GM18861 (cell line): ENCODE measurements around the gene NRAP.
"Not testable (repeated sequence)": the region's sequence is repeated elsewhere in the genome, so short reads cannot be mapped to it uniquely, and the experiment has no call there.

ENCODE experiments used
- ATAC-seq: cut with Tn5 transposase; IDR thresholded peaks from one replicate; pipeline ENCODE4 v1.9.1; 2021; ENCODE audit not compliant: unreplicated experiment

Gene NRAP

GRCh38 chr10:113683300-113683699, 19.5 kb upstream of the NRAP start:
- ATAC-seq, result no peak

- ATAC-seq, result peak; percentile 68
These were observed 18.0 kb upstream of the NRAP start for GRCh38 chr10:113681533-113682470.

DNA sequence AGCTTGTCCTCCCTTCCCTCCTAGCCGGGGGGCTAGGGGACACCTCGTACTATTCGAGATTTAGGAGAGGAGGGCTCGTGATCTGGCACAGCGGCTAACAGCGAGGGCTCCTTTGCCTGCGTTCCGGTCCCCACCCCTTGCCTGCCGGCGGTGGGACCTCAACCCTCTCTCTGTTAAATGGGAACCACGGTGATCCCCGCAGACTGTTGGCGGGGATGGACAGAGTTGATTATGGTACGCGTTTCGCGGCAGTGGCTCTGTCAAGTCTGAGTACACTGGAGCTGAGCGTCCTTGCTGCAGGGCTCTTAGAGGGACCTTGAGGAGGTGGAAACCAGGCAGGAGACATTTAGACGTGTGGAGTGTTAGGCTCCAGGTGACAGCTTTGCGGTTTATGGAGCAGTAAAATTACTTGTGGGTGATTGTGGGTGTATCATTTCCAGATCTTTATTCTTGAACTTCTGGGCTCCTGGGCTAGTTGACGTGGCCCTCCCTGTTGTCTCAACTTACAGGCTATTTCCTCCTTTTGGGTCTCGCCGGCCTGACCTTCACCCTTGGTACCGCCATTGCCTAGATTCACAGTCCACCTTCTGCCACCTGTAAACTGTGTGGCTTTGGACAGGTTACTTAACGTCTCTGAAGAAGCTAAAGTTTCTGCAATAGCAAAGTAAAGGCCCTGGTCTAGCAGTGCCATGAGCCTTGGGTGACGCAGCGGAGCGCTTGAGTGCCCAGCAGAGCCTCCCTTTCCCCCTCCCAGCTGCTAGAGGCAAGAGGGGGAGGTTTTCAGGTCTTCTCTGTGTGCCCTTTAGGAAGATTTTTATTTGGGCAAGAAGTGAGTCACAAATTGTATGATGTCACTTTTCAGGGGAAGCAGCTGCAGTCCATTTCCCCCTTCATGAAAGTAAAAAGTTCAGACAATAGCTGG, 16.6 kb upstream of the NRAP start:
- peak; percentile 21 for ATAC-seq

GRCh38 chr10:113679463-113680189, 15.8 kb upstream of the NRAP start, which contains the start of gene CASP7:
Gene CASP7 (plus strand): TSS chr10:113679912. CDS start chr10:113697494, 17,582 bp downstream.
- peak; percentile 51 for ATAC-seq

GRCh38 chr10:113666682-113667252, 2.9 kb upstream of the NRAP start:
- peak; percentile 36 for ATAC-seq

GRCh38 chr10:113665806-113666354, 2.0 kb upstream of the NRAP start:
- no peak for ATAC-seq

DNA sequence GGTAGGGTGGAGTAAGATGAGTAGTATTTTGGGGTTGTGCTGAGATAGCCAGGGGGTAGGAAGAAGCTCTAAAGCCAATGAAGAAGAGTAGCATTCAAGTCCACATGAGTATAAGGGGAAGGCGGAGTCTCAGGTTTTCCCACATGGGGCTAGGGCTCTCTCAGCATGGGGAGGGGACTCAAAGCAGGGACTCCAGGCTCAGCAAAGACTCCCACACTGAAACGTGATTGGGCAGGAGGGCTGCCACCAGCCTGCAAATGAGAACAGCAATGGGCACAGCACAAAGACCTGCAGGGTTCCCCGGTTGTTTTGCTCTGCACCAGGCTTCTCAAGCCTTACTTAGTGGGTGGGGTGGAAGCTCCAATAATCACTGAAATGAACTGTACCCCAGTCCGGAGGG, 1.5 kb upstream of the NRAP start:
- no peak for ATAC-seq

GRCh38 chr10:113663142-113663541, 699 bp downstream of the NRAP start:
- no peak for ATAC-seq

GRCh38 chr10:113661332-113661731, 2.5 kb downstream of the NRAP start:
- no peak for ATAC-seq

GRCh38 chr10:113657544-113657943, 6.3 kb downstream of the NRAP start:
- ATAC-seq, result no peak

DNA sequence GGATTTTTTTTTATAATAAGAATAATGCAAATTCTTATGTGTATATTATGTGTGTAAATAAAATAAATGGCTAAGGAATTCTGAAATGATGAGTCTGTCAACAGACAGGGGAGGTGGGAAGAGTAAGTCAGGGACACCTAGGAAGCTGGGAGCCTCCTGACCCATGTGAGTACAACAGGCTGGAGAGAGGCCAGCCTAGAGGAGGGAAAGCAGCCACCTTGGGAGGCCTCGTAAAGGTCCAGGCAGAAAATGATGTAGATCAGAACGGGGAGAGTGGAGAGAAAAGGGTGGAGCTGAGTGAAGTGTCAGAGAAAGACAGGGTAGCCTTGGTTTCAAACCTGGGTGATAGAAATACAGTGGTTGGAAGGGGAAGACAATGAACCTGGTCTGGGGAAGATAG, 6.9 kb downstream of the NRAP start:
- no peak for ATAC-seq

GRCh38 chr10:113652456-113652855, 11.4 kb downstream of the NRAP start:
- ATAC-seq, result not testable (repeated sequence)

GRCh38 chr10:113651898-113652297, 11.9 kb downstream of the NRAP start:
- ATAC-seq, result no peak

DNA sequence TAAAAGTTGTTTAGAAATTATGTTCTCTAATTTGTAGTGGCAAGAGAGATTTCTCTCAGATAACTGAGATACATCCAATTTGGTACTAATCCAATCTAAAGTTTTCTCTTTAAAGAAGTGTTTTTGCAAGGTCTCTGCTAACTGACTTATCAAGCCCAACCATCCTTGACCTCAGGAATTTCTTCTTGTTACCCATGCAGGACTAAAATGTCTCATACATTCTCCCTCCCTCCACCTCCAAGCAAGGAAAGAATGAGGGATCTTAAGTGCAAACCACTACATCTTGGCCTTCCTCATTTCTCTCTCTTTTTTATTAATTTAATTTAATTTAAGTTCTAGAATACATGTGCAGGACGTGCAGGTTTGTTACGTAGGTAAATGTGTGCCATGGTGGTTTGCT, 12.8 kb downstream of the NRAP start:
- ATAC-seq, result no peak

DNA sequence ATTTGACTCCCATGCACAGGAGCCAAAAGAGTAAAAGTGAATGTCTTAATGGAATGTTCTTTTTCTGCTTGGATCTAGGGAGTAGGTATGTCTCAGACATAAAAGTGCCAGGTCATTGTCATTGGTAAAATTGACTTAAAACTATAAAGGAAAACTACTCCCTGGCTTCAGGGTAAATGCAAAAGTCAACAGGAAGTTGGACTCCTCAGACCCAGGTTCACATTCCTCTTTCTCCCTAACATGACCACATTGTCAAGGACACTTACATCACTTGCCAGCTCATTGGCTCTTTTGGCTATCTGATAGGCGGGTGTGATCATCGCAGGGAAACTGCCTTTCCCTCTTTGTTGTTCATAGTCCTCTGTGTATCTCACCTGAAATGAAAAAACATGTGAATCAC, 13.7 kb downstream of the NRAP start:
- ATAC-seq, result no peak

DNA sequence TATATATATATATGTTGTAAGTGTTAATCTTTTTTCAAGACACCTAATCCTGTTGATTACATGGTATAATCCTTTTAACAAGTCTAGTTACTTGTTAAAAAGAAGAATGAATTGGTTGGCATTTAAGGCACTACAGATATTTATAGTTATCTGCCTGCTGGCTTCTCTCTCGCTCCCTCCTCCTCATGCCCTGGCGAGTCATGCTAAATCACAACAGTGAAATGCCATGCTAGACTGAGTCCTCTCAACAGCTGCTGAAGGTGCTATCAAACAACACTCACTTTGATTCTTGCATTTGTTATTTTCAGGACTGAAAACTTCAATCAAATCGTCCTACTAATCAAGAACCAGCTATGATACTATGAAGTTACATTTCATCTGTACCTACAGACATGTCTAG, 15.4 kb downstream of the NRAP start:
- ATAC-seq, result no peak

GRCh38 chr10:113647812-113648211, 16.0 kb downstream of the NRAP start:
- ATAC-seq, result no peak

GRCh38 chr10:113646336-113647201, 17.3 kb downstream of the NRAP start:
- no peak for ATAC-seq
